Endothelial cell of umbilical vein (primary cell): ENCODE measurements around the gene DSEL. TPM values are rescaled to one million over a fixed set of nuclear protein-coding genes. Genes with fewer than 3 reads are reported as not detected.

Experiments used
- BruUV-seq: library from RNA; stranded (reverse); fragments of 400-500 nt; replicated peaks from 2 replicates; lab custom pipeline; 2021; lab: Mats Ljungman, UMichigan
- CTCF ChIA-PET: fragments of 300-600, 350-600 bp; sonication (Branson Sonifier 250); formaldehyde crosslinking; loops from one replicate; lab custom pipeline; 2021; ENCODE audit warnings: antibody characterized with exemption, inconsistent platforms; lab: Charles Lee
- POLR2A ChIA-PET: fragments of 300-600, 350-600 bp; sonication (Branson Sonifier 250); formaldehyde crosslinking; loops from one replicate; lab custom pipeline; 2021; ENCODE audit warnings: antibody characterized with exemption, inconsistent platforms; lab: Charles Lee
- DNase-seq: peaks from one replicate; pipeline ENCODE4 v3.0.0-alpha.2; 2011; ENCODE audit warnings: low read depth, low spot score
- FAIRE-seq: peaks from 2 replicates; lab custom pipeline; 2011; peaks lifted over from hg19 to GRCh38; lab: Jason Lieb, UNC
- H2AFZ ChIP-seq: 2 replicates; pipeline ENCODE4 v1.6.0; 2012; ENCODE audit warnings: low read depth, low read length, control low read depth, inconsistent platforms
- H3K27ac ChIP-seq: 2 replicates; pipeline ENCODE4 v1.5.1; 2011; ENCODE audit warnings: low read depth, mild to moderate bottlenecking, control low read depth, low read length, moderate library complexity; ENCODE audit not compliant: insufficient read depth
- H3K27me3 ChIP-seq, 2 experiments: 2 replicates each; pipeline versions ENCODE4 v1.6.0 to v1.6.1; 2011; ENCODE audit warnings: low read length in 2 of 2, mixed read lengths in 1 of 2; ENCODE audit not compliant: control insufficient read depth in 2 of 2, insufficient read depth in 2 of 2
- H3K36me3 ChIP-seq, 2 experiments: 2 replicates in 1 of 2; 3 replicates in 1 of 2; pipeline ENCODE4 v1.5.1; 2011; ENCODE audit warnings: low read length in 2 of 2, mild to moderate bottlenecking in 1 of 2, moderate library complexity in 1 of 2; ENCODE audit not compliant: control insufficient read depth in 2 of 2, insufficient read depth in 2 of 2; ENCODE audit errors: extremely low read depth in 1 of 2
- H3K4me1 ChIP-seq: 3 replicates; pipeline ENCODE4 v1.5.1; 2011; ENCODE audit warnings: mild to moderate bottlenecking, low read length; ENCODE audit not compliant: control insufficient read depth, insufficient read depth; ENCODE audit errors: extremely low read depth
- H3K4me2 ChIP-seq: 2 replicates; pipeline ENCODE4 v1.6.1; 2011; ENCODE audit warnings: low read length, control low read depth, mixed read lengths; ENCODE audit not compliant: insufficient read depth
- H3K4me3 ChIP-seq, 3 experiments: fragments of 200-600 bp in 1 of 3; sonication (generic), shearing (Covaris generic) in 1 of 3; replicated peaks in 1 of 3; 2 replicates each; pipeline ENCODE4 v1.5.1; 2011 to 2016; ENCODE audit warnings: control low read depth in 3 of 3, low read length in 3 of 3, mild to moderate bottlenecking in 2 of 3, inconsistent platforms in 1 of 3, low read depth in 1 of 3, moderate library complexity in 1 of 3; ENCODE audit not compliant: insufficient read depth in 1 of 3
- H3K79me2 ChIP-seq: 2 replicates; pipeline ENCODE4 v1.6.0; 2012; ENCODE audit warnings: low read length, inconsistent platforms; ENCODE audit not compliant: control insufficient read depth, insufficient read depth
- H3K9ac ChIP-seq: replicated peaks from 2 replicates; pipeline ENCODE3; 2011; ENCODE audit warnings: low read length, control low read depth; ENCODE audit not compliant: insufficient read depth; ENCODE audit errors: extremely low read depth
- H3K9me1 ChIP-seq: replicated peaks from 3 replicates; pipeline ENCODE4 v1.6.0; 2011; ENCODE audit warnings: mild to moderate bottlenecking, low read length; ENCODE audit not compliant: control insufficient read depth, insufficient read depth; ENCODE audit errors: extremely low read depth
- H3K9me3 ChIP-seq: replicated peaks from 2 replicates; pipeline ENCODE4 v1.5.1; 2012; ENCODE audit warnings: low read length, inconsistent platforms; ENCODE audit not compliant: control insufficient read depth, insufficient read depth
- H4K20me1 ChIP-seq: replicated peaks from 2 replicates; pipeline ENCODE3; 2011; ENCODE audit warnings: mild to moderate bottlenecking, low read length; ENCODE audit not compliant: control insufficient read depth, insufficient read depth; ENCODE audit errors: extremely low read depth
- EZH2 ChIP-seq: IDR thresholded peaks from 2 replicates; pipeline ENCODE4 v1.6.1; 2012; ENCODE audit warnings: borderline replicate concordance, low read depth, mild to moderate bottlenecking, moderate library complexity, low read length, inconsistent platforms; ENCODE audit not compliant: severe bottlenecking
- FOS ChIP-seq: IDR thresholded peaks from 2 replicates; pipeline ENCODE4 v1.6.1; 2011; ENCODE audit warnings: mild to moderate bottlenecking, low read length, moderate library complexity, borderline replicate concordance; ENCODE audit not compliant: insufficient read depth
- GATA2 ChIP-seq: IDR thresholded peaks from 2 replicates; pipeline ENCODE4 v1.7.0; 2011; ENCODE audit warnings: low read depth, mild to moderate bottlenecking, moderate library complexity, mixed read lengths, low read length; ENCODE audit not compliant: insufficient read length, insufficient read depth
- JUN ChIP-seq: IDR thresholded peaks from 2 replicates; pipeline ENCODE4 v1.6.1; 2011; ENCODE audit warnings: borderline replicate concordance, low read depth; ENCODE audit not compliant: insufficient read length, insufficient read depth
- MYC ChIP-seq: IDR thresholded peaks from one replicate; pipeline ENCODE4 v1.6.1; 2011; ENCODE audit warnings: mild to moderate bottlenecking, low read depth, low read length
- POLR2A ChIP-seq: IDR thresholded peaks from 2 replicates; pipeline ENCODE4 v1.6.1; 2012; ENCODE audit warnings: low read depth, mild to moderate bottlenecking, control low read depth, low read length
- POLR2AphosphoS5 ChIP-seq: IDR thresholded peaks from 2 replicates; pipeline ENCODE4 v1.6.1; 2012; ENCODE audit warnings: low read depth, mild to moderate bottlenecking, control low read depth, low read length, moderate library complexity; ENCODE audit not compliant: insufficient read depth
- dilution Hi-C: fragments of 300-500 bp; cut with MboI; formaldehyde crosslinking; loops from one replicate; pipeline ENCODE4 v1.15.0; 2019; ENCODE audit warnings: low sequenced_read_pairs; ENCODE audit not compliant: extremely low pct_ligation_motif_present
- intact Hi-C: fragments of 100-400 bp; cut with micrococcal nuclease; formaldehyde crosslinking; loops from one replicate; pipeline ENCODE4 v1.10.0; 2022
- polyA plus RNA-seq, 4 experiments: library from polyadenylated mRNA; depleted of rRNA in 3 of 4; stranded (reverse) in 3 of 4; unstranded in 1 of 4; fragments of >200 nt; gene quantifications; 2 replicates each; pipeline versions ENCODE4 v1.2.1 to v1.2.3, GENCODE V29; 2011 to 2012; ENCODE audit warnings: missing spikeins in 1 of 4
- total RNA-seq: library from RNA; stranded (reverse); gene quantifications from 2 replicates; pipeline ENCODE4 v1.2.3, GENCODE V29; 2021
- TF ChIP-seq, protein P1 (sequence below): IDR thresholded peaks from 2 replicates; pipeline ENCODE4 v1.6.1; 2011; ENCODE audit not compliant: insufficient read depth, insufficient read length
- TF ChIP-seq, protein P2 (sequence below), 2 donors: IDR thresholded peaks; 1 replicate in 1 of 2; 2 replicates in 1 of 2; pipeline ENCODE4 v1.5.1; 2011; ENCODE audit warnings: low read length in 2 of 2, mild to moderate bottlenecking in 2 of 2, moderate library complexity in 2 of 2, control low read depth in 1 of 2, inconsistent platforms in 1 of 2, low read depth in 1 of 2; ENCODE audit not compliant: insufficient read depth in 1 of 2; ENCODE audit errors: extremely low read depth in 1 of 2

The DSEL gene
- total and polyA plus RNA-seq, 2 donors (not counting 3 experiments of a cell fraction or from before 2014, with no cell fraction given) = 2.0 to 4.5 TPM

DNA sequence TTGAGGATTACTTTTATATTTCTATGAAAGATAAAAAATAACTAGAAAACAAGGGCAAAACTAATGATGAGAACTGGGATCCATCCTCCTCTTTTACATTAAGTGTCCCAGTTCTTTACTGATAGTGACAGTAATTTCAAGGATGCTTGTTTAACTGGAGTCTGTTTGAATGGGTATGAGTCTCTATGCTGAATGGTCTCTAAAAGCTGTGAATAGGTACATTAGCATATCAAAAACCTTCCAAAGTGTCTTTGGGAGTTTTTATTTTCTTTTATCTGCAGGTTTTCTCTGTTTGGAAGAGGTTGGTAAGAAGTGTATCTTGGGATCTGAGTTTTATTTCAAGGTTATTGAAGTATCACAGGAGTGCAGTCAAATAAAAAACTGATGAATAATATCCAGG, 30.0 kb downstream of the DSEL start:
- CTCF ChIA-PET = no interaction called here
- Histone ChIP-seq H3K27ac (no peak overlapping the region), H3K36me3 (no peaks in the 10 kb centered on the region), H3K9me3 (no peaks in the 10 kb centered on the region), H4K20me1 (no peaks in the 10 kb centered on the region), H3K79me2 (no peaks in the 10 kb centered on the region), H3K27me3 (no peaks in the 10 kb centered on the region), H3K9ac (no peak overlapping the region), H3K9me1 (no peaks in the 10 kb centered on the region), H3K4me2 (no peak overlapping the region), H3K4me3 (no peak overlapping the region), H3K4me1 (no peaks in the 10 kb centered on the region), H2AFZ (no peak overlapping the region)
- no TSS peak for BruUV-seq
- POLR2A ChIA-PET = no interaction called here
- FAIRE-seq (peak; percentile 37), DNase-seq (no peak)
- TF ChIP-seq JUN = no peak
- TF ChIP-seq GATA2 = no peak
- TF ChIP-seq POLR2AphosphoS5 = no peak
- TF ChIP-seq, protein P1, sequence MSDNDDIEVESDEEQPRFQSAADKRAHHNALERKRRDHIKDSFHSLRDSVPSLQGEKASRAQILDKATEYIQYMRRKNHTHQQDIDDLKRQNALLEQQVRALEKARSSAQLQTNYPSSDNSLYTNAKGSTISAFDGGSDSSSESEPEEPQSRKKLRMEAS = no peak
- no peak for TF ChIP-seq EZH2
- intact Hi-C loops (no loop called here), dilution Hi-C loops (no loop called here)

DNA sequence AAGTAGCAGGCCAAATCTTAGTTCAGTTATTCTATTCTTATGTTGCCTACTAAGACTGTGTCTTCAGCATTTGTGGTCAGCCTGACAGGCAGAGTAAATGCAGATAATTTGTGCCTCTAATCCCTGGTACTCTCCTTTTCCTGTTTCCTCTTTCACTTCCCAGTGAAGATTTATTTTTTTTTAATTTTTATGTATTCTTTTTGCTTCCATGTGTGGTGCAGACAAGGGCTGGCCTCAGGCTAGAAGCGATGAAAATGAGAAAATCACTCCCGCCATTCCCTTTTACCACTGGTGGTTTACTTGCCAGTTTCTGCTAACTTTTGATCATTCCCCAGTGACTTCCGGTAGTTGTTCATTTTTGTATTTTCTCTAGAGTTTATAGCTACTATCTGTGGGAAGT, 30.9 kb downstream of the DSEL start:
- Histone ChIP-seq H3K9me1 (no peaks in the 10 kb centered on the region), H3K27ac (no peak overlapping the region), H3K9ac (no peak overlapping the region), H3K36me3 (no peaks in the 10 kb centered on the region), H3K27me3 (no peaks in the 10 kb centered on the region), H3K4me3 (no peak overlapping the region), H3K4me1 (no peaks in the 10 kb centered on the region), H3K9me3 (no peaks in the 10 kb centered on the region), H3K4me2 (no peak overlapping the region), H2AFZ (no peak overlapping the region), H3K79me2 (no peaks in the 10 kb centered on the region), H4K20me1 (no peaks in the 10 kb centered on the region)
- POLR2A ChIA-PET = no interaction called here
- no peak for FAIRE-seq
- BruUV-seq = no TSS peak
- CTCF ChIA-PET = no interaction called here
- no peak for DNase-seq
- TF ChIP-seq POLR2AphosphoS5 = no peak
- no peak for TF ChIP-seq JUN
- TF ChIP-seq, protein P1 = no peak
- TF ChIP-seq POLR2A = no peak
- no peak for TF ChIP-seq EZH2
- TF ChIP-seq MYC = no peak
- TF ChIP-seq, protein P2, sequence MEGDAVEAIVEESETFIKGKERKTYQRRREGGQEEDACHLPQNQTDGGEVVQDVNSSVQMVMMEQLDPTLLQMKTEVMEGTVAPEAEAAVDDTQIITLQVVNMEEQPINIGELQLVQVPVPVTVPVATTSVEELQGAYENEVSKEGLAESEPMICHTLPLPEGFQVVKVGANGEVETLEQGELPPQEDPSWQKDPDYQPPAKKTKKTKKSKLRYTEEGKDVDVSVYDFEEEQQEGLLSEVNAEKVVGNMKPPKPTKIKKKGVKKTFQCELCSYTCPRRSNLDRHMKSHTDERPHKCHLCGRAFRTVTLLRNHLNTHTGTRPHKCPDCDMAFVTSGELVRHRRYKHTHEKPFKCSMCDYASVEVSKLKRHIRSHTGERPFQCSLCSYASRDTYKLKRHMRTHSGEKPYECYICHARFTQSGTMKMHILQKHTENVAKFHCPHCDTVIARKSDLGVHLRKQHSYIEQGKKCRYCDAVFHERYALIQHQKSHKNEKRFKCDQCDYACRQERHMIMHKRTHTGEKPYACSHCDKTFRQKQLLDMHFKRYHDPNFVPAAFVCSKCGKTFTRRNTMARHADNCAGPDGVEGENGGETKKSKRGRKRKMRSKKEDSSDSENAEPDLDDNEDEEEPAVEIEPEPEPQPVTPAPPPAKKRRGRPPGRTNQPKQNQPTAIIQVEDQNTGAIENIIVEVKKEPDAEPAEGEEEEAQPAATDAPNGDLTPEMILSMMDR (IDR thresholded peaks at IDR 0.05; ENCODE audit: extremely low read depth in 1 of 2, insufficient read depth in 1 of 2, low read depth in 1 of 2, low read length in 2 of 2) = no peak
- no peak for TF ChIP-seq GATA2
- TF ChIP-seq FOS = no peak
- intact Hi-C loops (no loop called here), dilution Hi-C loops (no loop called here)
